Stimulated activated CD8-positive, alpha-beta memory T cell treated with anti-CD3 and anti-CD28 coated beads, Interleukin-7, amount 100 ng/mL, for 24 hours (primary cell): Measurements from ENCODE around the gene ROBO2.

Experiments
- DNase-seq: peaks from one replicate; pipeline ENCODE4 v3.0.0-alpha.2; 2020; ENCODE audit warnings: low read depth

Gene ROBO2

DNA sequence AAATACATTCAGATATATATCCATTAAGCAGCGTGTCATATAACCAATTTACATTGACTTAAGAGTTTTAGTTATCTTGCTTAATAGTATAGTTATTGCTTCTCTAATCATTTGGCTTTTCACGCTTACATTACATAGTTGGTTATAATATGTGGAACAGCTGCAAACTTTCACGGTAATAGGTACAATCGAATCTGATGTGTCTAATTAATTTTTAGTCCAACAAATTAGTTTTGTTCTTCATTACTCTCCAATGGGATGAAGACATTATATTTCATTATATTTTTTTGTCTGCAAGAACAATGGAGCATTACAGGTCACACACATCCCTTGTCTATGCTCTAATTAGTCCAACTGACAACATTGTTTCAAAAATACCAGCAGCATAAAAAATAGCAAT, 546.3 kb downstream of the ROBO2 start:
- no peak for DNase-seq

DNA sequence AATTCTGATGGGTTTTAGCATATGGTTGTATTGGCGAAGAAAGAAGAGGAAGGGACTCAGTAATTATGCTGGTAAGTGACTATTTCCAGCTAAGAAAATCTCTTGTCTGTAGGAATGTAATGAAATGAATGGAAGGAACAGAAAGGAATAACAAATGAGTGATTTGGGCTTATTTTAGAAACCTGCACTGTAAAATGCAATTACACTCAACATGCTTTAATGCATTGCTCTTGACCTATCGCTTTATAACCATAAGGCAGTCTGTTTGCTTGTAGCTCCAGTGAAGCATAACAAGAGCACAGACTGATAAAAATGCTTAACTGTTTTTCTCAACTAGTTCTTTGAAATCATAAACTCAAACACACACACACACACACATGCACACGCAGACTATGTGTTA, 549.0 kb downstream of the ROBO2 start:
- no peak for DNase-seq

DNA sequence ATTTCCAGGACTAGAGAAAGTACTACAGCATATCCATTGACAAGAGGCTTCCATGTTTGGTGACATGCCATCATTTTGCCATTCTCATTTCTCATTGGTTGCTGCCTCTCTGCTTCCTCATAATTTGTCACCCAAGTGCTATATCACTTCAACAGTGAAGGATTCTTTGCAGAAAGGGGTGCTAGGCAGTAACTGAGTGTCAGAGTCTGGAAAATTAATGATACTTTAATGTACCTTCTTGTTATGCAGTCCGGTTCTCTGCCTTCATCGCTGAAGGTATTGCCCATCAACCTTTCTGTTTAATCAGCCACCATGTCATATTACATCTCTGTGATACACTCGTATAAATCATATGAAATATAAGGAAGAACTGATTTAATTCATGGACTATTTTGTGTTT, 550.3 kb downstream of the ROBO2 start:
- no peak for DNase-seq

DNA sequence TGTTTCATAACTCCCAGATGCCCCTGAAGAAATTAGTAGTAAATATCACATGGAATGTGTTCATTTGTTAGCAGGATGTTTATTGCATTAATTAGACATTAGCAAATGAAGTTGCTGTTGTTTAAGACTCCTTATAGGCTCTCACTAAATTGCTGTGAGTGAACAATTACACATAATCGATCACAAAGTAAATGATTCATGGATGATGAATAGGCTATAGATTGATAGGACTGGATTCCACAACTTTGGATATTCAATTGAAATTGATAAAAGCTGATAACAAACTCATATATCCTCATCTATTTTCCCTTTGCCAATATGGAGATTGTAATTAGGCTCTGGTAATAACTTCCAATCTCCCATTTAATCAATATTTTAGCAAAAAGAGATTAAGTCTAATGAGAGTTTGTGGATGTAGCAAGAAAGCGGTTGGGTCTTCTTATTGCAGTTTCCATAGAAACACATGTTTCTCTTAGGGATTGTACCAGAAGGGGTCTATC, 555.5 kb downstream of the ROBO2 start:
- no peak for DNase-seq

DNA sequence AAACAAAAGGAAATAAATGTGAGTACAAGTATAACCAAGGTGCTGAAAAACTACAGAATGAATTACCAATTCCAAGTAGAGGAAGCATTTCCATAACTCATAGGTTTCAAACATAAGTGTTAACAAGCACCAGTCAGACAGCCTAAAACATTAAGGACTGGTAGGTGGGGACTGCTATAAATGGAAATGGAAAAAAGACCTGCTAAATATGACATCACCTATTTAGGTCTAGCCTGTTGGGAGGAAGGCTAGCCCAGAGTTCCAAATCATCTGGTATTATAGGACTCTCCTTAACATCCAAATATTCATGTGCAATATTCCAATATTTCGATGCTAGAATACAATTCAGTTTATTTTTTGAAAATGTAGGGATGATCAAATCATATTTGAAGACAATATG, 560.0 kb downstream of the ROBO2 start:
- no peak for DNase-seq

DNA sequence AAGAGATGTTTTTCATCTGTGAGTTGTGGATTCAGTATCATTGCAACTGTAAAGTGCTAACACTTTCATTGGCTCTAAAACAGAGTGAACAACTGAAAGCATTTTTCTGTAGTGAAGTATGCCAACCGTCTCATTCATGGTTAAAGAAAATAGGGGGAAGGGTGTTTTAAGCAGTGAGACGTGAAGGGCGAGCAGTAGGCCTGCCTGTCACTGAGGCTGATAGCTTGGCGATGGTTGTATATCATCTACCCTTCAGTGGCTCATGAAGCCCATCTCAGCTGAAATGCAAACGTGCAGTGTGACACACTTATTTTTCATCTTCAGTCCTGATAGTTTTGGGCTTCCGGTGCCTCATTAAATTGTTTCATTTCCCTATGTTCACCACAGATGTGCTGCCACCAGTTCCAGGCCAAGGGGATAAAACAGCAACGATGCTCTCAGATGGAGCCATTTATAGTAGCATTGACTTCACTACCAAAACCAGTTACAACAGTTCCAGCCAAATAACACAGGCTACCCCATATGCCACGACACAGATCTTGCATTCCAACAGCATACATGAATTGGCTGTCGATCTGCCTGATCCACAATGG, 562.0 kb downstream of the ROBO2 start:
- no peak for DNase-seq

DNA sequence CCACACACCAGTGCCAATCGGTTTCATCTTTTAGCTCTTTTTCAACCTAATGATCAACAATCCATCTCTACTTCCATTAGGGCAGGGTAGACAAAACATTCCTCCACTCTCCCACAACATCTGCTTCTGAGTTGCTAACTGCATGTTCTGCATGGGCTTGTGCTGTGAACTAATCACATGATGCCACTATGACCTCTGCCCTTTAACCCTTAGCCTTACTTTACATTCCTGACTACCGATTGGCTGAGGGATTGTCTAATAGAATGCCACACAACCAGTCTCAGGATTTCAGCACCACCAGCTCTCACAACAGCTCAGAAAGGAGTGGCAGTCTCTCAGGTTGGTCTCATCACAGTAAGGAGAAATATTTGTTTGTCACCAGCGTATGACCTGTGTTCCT, 562.8 kb downstream of the ROBO2 start:
- DNase-seq: no peak

DNA sequence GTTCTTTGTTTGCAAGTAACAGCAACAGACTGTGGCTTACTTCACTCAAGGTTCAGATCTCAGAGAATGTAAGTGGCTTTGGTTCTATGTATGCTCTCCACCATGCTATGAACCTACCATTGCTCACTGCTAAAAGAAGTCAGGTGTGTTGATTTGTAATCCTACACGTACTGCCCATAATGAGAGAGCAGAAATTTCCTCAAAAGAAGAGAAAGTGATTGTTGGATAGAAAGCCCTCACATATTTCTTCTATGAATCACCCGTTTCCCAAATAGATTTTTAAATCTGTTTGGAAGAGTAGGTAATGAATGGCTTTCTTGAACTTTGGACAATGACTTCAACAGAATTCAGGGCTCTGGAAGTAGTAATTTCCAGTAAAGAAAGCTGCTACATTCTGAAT, 565.4 kb downstream of the ROBO2 start:
- no peak for DNase-seq

DNA sequence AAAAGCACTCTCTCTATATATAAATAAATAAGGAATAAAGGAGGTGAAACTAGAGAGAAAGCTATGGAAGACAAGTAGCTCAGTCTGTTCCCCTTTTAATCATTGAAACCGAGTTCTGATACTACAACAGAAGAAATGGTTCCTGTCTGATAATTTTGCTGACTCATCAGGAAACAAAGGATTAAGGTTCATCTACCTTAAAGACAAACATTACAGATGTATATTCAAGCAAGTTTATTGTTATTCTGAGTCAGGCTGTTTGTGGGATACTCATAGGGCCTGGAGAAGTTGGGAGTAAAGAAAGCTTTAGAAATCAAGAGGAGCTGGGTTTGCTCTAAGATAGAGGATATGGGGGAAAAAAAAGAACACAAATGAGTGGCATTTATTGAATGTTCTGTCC, 566.0 kb downstream of the ROBO2 start:
- no peak for DNase-seq

DNA sequence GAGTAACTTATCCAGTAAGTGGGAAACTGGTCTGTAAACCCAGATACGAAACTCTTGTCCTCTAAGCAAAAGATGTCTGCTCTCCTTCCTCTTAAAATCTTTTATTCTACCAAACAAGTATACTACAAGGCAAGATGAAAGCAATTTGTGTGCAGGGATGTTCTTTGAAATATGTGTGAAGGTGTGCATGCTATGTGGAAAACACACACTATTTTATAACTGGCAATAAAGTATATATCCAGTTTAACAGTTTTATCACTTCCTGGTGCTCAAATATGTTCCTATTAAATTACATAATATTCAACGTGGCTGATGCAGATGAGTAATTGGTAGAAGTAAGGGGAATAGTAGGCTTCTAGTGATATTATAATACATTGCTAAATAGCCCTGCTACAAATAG, 566.5 kb downstream of the ROBO2 start:
- DNase-seq: no peak

DNA sequence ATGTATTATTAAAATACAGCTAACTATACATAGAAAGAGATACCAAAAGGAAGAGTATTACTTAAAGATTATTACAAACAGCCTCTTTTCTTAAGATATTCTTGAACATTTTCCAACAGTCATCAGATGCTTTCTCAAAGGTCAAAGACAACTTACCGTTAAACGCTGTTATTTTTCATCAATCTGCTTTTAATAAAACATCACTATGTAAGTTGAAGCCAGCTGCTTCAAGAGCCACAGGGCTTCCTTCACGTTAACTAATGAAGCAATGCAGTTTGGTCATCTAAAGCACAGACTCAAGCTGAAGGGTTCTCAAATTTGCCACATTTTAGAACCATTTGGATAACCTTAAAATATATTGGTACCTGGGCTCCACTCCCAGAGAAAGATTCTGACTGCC, 578.8 kb downstream of the ROBO2 start:
- DNase-seq: no peak

DNA sequence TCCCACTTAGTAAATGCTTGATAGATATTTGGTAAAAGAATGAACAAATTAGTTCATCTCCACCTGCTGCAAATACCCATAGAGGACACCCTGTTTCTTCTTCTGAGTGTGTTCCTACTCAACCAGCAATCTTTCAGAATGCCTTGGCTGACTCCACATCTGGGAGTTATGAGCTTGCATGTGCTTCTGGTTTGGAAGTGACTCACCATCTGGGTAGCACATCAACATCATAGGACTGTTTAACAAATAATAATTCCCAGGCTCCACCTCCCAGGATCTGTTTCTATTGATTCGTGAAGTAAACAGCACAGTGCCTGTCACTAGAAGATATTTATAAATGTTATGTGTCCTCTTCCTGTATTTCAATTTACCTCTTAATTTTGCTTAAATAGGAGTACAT, 580.1 kb downstream of the ROBO2 start:
- no peak for DNase-seq

DNA sequence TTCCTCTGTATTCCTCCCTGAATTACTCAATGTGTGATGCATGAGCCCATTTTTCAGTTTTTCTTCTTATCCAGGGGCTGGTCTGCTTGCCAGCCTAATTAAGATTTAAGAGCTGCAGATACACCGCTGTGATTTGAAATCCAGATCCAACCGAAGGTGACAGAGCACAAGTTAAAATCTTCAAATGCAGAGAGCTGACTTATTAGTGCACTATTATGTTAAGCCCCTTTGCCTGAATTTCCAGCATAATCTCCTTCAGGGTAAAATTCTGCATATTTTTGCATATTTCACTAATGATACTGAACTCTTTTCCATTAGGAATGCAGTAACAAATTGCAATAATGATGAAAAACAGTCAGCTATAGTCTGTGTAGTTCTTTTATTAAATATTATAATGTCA, 583.6 kb downstream of the ROBO2 start:
- DNase-seq: no peak

DNA sequence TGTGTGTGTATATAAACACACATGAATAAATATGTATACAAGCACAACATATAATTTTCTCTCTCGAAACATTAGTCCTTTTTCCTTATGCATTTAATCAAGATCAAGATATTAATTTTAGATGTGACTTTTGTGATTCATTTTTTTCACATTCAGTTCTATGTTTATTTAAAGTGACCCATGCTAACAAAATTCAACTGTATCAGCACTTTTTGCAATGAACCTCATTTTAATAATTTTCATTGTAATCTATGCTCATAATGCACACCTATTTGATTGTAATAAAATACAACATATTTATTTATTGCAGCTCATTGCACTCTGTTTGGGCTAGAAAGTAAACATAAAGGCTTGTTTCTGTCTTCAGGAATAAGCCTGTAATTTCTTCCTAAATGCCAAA, 586.3 kb downstream of the ROBO2 start:
- no peak for DNase-seq

DNA sequence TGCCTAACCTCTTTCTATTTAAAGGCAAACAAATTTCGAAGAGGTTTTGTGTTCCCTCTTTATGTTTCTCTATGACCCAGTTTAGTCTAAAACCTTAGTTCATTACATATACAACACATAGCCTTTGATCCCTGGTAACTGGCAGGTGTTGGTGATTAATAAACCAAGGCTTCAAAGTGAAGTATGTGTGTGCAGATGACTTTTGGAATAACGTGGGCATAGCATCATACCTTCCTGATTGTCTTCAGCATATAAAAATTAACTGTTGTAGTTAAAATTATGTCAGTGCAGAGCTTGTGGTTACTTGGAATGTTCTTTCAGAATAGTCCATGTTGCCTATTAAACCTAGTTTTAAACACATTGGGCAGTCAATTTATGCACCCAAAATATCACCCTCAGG, 608.3 kb downstream of the ROBO2 start:
- no peak for DNase-seq

DNA sequence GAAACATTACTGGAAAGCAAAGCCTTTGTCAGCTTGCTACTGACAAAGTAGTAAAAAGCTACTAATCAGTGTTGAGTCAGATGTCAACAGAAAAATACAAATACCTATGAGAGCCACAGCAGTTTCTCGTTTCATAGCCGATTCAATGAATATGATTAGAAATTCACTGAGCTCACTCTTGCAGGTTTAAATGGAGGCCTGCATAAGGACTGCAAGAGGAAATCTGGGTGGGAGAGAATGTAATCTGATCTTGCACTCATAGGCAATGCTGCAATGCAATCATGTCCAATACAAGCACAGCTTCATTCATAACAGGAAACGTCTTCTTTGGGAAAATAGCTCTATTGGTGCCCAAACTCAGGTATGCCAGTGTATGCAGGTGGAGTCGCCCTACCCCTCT, 608.8 kb downstream of the ROBO2 start:
- no peak for DNase-seq

DNA sequence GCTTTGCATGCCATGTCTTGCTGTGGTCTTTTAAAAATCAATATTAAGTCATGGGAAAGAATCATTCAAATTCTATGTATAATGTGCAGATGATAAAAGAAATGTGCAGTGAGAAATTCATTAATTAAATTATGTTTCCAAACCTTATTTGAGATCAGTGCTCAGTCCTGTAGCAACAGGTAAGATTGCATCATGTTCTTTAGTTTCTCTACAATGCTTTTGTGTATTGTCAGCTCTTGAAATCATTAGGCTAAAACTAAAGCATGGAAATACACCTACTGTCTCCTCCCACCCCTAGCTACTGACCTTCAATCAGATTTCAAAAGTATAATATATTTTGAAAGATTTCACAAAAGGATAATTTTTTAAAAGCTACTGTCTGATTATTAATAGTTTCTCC, 612.7 kb downstream of the ROBO2 start:
- no peak for DNase-seq

DNA sequence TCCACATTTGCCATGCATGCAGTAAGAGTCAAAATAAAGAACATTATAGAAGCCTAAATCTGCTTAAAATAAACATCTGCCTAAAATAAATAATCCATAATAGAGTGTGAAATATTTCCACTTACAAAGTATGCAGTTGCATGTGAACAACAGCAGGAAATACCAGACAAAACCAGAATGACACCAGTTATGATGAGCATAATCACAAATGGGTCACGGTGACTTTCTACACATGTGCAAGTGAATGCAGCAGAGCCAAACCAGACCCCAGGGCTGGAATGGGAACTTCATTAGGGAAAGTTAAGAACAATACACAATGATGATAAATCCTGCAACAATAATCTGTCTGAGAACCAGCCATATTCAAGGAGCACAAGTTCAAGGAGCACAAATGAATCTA, 615.5 kb downstream of the ROBO2 start:
- DNase-seq: no peak

DNA sequence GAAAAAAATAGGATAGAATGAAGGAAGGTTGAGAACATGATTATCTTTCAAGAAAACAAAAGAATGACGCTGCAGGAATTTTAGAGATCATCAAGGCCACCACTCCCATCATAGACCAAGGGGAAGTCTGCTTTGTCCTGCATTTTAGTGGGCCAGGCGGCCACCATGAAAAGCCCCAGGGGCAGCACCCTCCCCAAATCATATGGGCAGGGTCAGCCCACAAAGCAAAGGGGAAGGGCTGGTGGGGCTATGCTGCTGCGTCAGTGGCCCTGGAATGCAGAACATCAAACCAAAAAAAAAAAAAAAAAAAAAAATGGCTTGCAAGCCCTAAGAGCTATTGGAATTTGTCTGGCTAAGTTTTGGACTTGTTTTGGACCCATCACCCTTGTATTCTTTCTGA, 620.8 kb downstream of the ROBO2 start:
- DNase-seq: no peak

DNA sequence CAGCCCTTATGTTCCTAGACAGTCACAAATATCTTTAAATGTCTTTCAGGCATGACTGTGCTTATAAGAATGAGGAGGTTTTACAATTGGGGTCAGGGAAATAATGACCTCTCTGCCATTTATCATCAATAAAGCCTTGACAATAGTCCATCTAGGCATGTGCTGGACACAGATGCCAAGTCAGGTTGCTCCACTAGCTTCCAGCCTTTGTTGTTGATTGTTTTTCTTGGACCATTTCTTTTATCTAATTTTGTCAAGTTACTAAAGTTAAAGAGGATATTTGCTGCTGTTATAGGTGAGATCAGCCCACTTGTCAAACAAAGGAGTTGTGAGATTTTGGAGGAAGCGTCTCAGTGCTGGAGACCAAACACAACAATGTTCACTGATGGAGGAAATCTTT, 628.0 kb downstream of the ROBO2 start:
- DNase-seq: no peak

DNA sequence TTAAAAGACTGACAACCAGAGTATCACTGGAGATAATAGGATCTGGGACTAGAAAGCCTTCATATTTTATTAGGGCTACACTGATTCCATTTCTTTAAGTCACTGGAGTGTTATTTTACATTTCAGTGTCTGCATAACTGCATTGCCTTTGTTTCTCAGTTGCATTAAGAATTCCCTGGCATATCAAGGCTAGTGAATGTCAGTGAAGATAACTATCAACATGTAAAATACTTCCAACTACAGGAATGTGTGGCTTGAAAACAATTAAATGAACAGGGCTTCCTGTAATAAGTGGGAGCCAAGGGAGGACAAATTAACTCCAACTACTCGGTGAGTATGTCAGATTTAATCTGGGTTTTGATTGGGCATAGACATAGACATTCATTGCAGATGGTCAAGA, 628.5 kb downstream of the ROBO2 start:
- DNase-seq: no peak

DNA sequence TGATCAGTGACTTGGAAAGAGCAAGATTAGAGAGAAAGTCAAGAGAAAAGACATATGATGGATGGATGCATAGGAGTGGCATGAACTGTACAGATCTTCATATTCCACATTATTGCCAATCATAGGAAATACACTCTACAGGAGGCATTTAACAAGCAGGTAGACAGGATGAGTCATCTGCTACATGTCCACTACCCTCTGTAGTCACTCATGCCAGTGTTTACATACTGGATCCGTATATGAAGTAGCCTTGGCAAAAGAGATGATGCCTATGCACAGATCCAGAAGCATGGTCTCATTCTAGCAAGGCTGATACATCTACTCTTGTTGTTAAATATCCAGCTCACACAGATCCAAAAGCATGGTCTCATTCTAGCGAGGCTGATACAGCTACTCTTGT, 632.1 kb downstream of the ROBO2 start:
- no peak for DNase-seq

DNA sequence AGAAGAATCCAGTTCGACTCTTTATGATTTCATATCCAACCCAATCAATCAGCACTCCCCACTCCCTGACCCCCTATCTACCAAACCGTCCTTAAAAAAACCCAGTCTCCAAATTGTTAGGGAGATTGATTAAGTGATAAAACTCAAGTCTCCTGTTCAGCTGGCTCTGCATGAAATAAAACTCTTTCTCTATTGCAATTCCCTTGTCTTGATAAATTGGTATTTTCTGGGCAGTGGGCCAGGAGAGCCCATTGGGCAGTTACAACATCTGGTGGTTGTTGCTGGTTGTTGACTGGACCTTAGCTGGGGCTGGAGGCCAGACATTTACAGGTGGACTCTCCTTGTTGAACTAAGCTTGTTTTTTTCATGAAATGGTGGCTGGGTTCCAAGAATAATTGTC, 642.3 kb downstream of the ROBO2 start:
- DNase-seq: no peak

DNA sequence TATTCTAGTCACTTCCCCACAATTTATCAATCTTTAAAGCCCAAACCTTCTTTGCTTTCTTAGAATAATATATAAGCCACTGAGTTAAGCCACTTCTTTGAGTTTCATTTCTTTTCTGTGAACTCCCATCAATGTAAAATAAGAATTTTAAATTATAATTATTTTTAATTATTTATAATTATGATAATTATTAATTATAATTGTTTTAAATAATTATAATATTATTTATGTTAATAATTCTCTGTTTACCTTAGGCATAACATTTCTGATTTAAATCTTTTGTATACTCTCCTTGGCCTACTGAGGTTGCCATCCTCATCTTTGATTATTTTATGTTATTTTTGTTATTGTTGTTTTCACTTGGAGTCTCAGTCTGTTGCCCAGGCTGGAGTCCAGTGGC, 644.2 kb downstream of the ROBO2 start:
- no peak for DNase-seq

DNA sequence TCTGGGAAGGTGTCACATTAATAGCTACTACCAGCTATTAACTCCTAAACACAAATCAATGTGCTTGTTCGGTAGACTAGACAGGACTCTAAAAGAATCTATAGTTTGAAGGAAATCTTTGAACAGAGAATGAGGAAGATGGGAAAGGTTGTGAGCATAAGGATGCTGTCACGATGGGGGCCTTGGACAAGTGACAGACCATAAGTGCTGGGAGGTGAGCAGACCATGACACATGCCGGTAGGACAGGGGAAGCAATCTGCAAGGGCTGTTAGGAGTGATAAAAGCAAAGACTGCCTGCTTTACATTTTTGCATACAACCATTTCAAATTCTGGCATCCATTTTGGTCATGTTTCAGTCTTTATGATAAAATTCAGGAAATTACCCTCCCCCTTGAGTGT, 645.8 kb downstream of the ROBO2 start:
- DNase-seq: no peak
